A549 treated with Hydrocortisone at 1 μM for 4 hours (cell line): ENCODE measurements around the gene MED4. TPM values are rescaled to one million over a fixed set of nuclear protein-coding genes. Genes with fewer than 3 reads are reported as not detected.

ENCODE experiments used
- total RNA-seq: library from RNA; stranded (reverse); fragments of 200-300 nt; extraction: Qiagen RNA extraction; gene quantifications from 5 replicates; pipeline ENCODE4 v1.2.3, GENCODE V29; 2022

The MED4 gene
- total RNA-seq = 35.0 to 42.5 TPM (median 36.4 TPM) in 5 replicates

DNA sequence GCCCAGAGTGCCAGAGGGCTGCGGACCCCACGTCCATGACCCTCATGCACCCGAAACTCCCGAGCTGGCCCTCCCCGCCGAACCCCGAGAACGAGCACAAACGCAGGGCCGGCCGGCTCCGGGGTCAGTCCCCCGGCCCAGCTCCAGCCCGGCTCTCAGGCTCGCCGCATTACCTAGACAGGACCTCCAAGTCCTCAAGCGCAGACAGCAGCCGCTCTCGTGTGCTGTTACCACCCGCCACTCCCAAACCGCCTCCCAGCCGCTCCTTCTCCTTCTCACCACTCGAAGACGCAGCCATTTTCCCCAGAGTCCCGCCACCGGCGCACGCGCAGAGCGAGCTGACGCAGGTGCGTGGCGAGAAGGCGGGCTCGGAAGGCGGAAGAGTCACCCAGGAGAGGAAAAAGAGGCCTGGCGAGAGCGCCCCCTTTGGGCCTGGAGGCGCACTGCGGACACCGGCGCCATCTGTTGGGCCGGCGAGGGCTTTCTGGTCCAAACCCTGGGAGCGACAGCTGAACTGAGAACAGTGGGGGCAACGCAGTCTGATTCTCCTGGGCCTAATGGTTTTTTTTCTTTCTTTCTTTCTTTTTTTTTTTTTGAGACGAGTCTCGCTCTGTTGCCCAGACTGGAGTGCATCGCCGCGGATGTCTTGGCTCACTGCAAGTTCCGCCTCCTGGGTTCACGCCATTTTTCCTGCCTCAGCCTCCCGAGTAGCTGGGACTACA, at the start of gene MED4:
Gene MED4 (minus strand): TSS at position 324 of the 722 bp plus-strand sequence. CDS start 26 bp downstream, at position 298.

DNA sequence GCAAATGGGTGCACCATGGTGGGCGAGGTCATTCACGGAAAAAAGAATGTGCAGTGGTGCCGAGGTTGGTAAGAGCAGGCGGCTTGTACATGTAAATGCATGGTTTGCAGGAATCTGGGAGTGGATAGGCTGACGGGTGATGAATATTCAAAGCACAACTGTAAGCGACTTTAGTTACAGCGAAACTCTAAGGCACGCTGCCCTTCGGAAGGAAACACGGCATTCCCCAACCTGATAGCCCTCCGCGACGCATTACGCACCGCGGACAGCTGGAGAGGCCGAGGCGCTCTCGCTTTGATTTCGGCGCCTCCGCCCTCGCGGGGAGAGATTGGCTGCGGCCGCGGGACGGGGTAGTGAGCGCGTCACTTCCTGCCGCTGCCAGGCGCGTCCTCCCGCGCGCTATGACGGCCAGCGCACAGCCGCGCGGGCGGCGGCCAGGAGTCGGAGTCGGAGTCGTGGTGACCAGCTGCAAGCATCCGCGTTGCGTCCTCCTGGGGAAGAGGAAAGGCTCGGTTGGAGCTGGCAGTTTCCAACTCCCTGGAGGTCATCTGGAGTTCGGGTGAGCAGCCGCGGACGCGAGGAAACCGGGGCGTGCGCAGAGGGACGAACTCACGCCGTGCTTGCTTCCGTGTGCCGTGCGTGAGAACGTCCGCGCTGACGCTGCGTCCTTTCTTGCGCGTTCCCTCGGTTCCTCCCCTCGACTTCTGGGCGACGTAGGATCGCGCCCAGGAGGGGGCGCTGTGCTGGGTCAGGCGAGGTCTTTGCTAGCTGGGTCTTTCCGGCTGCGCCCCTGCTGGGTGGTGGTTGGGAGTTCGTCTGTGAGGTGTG, 57.3 kb downstream of the MED4 start, which contains the start of gene NUDT15:
Gene NUDT15 (plus strand): TSS at position 381 of the 828 bp plus-strand sequence. CDS start 21 bp downstream, at position 402.

Other genes starting within 250 kb of the MED4 start
- 26.6 to 30.2 TPM (median 27.4 TPM) in 5 replicates for gene SUCLA2, start 93.8 kb downstream of the MED4 start, total RNA-seq
- gene NUDT15, start 57.4 kb downstream of the MED4 start, total RNA-seq = 24.8 to 27.4 TPM (median 26.2 TPM) in 5 replicates
- gene ITM2B, start 138.1 kb upstream of the MED4 start, total RNA-seq = 125 to 175 TPM (median 161 TPM) in 5 replicates
- gene RB1, start 208.6 kb upstream of the MED4 start, total RNA-seq = 12.6 to 18.5 TPM (median 13.8 TPM) in 5 replicates